CD4-positive, alpha-beta T cell treated with Interleukin-4 for 4 hours (primary cell): ENCODE data around the gene C1orf159.
"Not testable (repeated sequence)": the region's sequence is repeated elsewhere in the genome, so short reads cannot be mapped to it uniquely, and the experiment has no call there.

ENCODE experiments used
- DNase-seq: peaks from one replicate; pipeline ENCODE4 v3.0.0-alpha.2; 2020

C1orf159 gene

DNA sequence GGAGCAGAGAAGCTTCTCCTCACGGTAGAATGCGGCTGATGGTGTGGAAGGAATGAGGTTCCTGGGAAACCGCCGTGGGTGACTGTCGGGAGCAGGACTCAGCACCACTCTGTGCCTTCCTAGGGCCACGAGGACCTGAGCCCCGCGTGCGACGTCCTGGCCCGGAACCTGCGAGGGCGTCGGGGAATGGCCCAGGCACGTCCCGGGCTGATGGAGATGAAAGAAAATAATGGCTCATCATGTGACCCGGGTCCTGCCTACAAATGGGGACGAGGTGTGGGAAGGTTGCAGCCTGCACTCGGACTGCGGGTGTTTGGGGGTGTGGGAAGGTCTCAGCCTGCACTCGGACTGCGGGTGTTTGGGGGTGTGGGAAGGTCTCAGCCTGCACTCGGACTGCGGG, 32.7 kb upstream of the C1orf159 start:
- no peak for DNase-seq

DNA sequence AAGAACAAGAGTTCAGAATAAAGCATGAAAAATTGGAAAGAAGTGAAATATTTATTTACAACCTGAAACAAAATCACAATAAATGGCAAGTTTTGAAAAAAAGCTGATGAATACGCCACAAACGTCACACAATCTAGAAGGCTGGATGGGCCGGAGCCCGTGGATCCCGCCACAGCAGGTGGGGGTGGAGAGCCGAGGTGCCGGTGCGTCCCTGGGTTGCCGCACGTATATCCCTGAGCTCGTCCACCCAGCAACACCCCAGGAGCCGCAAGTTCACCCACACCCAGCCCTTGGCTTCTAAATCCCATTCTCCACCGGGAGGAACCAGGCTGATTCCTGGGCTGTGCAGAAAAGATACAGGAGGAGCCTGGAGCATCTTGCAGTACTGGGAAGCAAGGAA, 32.2 kb upstream of the C1orf159 start:
- no peak for DNase-seq

DNA sequence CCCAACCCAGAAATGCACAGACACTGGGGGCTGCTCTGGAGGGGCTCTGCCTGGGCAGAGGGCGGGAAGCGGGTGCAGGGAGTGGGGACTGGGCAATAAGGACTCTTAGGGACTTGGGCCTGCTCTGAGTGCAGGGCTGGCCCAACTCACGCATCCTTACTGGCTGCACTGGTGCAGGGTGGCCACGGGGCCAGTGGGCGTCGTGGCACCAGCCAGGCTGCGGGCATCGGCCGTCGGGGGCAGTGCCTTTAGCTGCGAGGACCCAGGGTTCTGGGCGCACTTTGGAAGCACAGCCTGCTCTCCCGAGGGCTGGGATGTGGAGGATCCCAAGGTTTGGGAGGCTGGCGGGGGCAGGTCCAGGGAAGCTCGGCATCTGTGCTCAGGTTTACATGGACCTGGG, 30.7 kb upstream of the C1orf159 start:
- DNase-seq: no peak

DNA sequence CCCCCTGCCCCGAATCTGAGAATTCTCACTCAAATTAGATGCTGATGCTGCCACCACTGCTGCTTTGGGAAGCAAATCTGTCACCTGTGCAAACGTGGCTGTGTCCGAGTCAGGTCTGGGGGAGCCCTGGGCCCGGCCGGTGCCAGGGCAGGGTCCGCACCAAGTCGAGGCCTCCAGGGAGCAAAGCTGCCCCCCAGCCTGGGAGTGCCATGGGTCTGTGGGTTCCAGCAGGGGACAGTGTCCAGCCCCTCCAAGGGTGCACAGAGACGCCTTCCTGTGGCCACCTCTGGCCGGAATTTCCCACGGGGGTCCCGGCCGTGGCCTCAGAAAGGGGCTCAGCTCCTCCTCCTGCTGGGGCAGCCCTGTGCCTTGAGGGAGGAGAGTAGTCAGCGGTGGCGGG, 30.1 kb upstream of the C1orf159 start:
- DNase-seq: no peak

DNA sequence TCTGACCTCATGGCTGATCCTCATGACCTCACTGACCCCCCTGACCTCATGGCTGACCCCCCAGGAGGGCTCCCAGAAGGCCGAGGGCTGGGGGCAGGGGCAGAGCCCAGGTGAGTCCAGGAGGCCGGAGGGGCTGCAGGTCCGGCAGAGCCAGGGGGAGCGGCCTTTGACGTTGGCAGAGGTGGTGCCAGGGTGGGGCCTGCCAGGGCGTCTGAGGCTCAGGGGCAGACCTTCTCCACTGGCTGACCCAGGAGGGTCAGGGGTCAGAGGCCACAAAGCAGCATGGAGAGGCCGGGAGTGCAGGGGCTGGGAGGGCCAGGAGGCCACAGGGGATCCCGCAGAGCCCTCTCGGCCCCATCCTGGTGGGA, 29.6 kb upstream of the C1orf159 start:
- no peak for DNase-seq

DNA sequence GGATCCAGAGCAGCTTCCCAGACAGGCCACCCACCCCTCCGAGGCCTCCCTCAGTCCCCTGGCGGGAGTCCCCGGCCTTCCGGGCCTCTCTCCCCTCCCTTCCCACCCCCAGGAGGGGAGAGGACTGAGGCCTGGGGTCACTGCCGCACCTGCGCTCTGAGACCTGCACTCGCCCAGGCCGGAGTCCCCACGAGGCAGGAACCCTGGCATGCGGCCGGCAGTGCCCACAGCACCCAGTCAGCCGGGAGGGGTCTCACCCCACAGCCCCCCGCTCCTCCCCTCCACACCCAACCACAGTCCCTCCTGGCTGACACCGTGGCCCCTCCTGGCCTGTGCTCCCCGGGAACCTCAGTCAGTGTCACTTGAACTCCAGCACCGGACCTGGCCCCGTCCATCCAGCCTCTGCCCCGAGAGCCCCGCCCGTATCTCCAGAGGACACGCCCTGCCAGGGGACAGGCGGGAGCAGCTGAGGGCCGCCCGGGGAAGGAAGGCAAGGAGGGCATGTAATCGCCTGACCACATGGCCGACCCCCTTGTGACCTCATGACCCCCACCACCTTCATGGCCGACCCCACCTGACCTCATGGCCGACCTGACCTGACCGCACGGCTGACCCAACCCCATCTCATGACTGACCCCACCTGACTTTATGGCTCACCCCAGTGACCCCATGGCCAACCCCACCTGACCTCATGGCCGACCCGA, 29.1 kb upstream of the C1orf159 start:
- no peak for DNase-seq

DNA sequence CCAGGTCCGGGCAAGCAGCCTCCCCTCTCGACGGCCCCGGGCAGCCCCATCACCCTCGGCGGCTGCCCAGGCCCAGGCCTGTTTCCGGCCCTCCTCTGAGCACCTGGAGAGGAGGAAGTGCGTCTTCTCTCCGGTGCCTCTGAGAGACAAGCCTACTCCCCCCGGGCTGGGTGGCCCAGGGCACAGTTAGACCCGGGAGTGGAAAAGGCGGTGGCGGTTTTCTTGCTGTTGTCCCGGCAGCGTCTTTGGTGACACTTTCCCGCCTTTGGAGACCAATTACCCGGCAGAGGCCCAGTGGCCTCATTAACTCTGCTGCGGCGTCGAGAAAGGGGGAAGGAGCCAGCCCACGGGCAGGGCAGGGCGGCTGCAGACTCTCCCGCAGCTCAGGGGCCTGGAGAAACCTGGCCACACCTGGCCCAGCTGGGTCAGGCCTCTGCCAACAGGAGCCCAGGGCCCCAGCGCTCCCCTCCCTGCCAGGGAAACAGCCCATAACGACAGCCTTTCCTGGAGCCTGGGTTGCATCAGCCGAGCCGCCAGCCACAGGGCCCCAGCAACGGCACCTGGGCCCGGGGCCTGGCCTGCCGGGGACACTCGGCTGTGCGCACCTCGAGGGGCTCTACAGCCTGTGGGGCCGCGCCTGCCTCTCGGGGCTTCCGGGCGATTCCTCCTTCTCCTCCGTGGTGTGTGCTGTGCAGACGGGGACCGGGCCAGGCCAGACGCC, 28.4 kb upstream of the C1orf159 start:
- DNase-seq: peak; percentile 23

DNA sequence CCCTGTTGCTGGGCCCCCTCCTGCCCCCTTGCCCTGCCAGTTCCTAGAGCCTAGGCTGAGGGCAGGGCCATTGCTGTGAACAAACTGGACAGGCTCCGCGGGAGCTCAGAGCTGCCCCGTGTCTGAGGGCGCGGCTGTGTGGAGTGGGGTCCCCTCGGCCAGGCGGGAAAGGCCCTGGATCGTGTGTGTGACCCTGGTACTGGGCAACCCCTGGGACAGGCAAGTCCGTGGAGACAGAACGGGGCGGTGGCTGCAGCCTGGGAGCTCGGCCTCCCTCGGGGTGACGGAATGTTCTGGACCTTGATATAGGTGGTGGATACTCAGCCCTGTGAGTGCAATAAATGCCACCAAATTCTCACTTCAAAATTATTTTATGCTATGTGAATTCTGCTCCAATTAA, 27.7 kb upstream of the C1orf159 start:
- no peak for DNase-seq

DNA sequence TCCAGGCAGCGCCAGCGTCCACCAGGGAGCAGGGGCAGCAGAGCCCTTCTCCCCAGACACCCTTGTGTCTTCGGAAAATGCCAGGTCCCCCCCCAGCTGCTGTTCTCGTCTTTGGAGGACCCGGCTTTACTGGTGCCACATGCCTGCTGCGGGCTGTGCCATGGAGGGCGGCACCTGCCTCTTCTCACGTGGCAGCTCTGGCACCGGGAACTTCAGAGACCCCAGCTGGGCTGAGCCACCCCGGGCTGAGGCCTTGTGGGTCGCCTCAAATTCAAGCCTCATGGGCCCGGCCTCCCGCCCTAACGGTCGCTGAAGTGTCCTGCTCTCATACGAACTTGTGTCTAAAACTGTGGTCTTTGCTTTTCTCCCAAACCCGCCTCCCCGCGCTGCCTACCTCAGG, 27.0 kb upstream of the C1orf159 start:
- DNase-seq: no peak

DNA sequence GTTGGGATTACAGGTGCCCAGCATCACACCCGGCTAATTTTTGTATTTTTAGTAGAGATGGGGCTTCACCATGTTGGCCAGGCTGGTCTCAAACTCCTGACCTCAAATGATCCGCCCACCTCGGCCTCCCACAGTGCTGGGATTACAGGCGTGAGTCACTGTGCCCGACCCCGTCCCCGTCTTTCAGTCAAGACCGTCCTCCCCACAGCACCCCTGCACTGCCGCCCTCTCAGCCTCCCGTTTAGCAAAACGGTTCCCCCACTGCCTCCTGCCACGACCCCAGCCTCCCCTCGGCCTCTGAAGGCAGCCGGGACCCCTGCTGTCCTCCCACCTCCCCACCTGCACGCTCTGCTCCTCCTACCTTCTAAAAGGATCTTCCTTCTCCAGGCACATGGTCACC, 26.5 kb upstream of the C1orf159 start:
- not testable (repeated sequence) for DNase-seq

DNA sequence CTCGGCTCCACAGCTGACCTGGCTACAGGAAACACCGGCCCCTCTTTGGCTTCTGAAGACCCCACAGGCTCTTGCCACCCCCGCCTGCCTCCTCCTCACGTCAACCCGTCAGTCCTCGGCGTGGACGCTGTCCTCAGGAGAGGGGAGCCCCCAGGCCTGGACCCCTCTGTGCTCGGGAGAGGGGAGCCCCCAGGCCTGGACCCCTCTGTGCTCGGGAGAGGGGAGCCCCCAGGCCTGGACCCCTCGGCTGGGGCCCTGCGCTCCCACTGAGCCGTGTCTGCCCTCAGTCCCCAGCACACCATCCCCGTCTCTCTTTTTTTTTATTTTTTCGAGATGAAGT, 26.0 kb upstream of the C1orf159 start:
- DNase-seq: no peak

DNA sequence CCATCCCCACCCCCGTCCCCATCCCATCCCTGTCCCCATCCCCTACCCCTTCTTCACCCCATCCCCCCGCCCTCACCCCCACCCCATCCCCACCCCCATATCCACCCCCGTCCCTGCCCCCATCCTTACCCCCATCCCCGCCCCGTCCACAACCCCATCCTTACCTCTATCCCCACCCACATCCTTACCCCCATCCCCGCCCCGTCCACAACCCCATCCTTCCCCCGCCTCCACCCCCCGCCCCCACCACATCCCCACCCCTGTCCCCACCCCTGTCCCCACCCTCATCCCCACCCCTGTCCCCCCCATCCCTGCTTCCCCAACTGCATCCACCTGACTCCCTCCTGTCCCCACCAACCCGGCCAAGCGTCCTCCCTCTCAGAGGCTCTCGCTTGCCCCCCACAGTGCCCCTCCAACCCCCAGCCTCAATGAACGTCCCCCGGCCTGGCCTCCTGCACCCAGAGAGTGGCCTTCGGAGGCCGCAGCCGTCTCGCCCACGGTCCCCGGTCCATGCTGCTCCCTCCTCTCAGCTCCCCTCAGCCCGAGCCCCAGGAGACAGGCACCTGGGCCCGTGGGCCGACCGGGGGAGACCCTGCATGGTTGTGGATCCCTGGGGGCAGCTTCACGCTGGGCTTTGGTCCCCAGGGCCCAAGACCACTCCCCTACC, 25.5 kb upstream of the C1orf159 start:
- DNase-seq: no peak

DNA sequence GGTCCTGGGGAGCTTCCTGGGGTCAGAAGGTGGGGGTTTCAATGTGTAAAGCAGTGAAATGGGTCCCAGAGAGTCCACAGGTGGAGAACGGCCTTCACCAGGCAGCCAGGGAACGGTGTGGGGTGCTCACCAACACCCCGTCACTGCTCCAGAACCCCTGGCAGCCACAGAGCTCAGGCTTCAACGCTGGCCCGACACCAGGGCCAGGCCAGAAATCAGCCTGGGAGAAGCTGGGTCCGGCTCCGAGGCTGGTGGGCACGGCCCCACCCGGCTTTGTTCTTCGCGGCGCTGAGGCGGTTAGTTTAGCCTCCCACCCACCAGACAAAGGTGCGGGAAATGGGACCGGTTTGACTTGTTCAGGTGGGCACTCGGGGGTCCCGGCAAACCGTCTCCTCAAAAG, 24.8 kb upstream of the C1orf159 start:
- no peak for DNase-seq

DNA sequence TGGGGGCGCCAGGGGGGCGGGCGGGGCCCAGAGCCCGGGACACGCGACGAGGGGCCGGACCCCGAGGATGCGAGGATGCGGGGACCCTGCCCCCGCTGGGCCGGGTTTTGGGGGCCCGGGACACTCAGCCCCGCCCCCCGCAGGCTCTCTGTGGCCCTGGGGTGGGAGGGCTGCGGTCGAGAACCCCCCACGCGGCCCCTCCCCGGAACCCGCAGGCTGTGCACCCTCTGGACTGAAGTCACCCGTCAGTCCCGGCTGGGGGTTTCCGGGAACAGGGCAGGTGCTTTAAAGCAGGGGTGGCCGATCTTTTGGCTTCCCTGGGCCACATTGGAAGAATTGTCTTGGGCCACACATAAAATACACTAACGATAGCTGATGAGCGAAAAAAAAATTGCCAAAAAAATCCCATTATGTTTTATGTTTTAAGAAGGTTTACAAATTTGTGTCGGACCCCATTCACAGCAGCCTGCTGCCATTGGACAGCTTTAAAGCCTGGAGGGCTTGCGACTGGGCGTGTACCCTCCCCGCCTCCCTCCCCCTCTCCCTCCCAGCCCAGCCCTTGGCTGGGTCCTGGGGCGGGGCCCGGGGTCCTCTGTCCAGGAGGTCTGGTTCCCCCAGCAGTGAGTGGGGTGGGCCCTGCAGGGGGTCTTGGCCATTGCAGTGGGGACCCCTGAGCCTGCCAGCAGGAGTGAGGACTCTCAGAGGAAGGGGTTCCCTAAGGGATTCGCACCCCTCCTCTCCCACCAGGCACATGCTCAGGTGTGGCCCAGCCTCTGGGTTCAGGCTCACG, 21.6 kb upstream of the C1orf159 start:
- DNase-seq: peak; percentile 73

DNA sequence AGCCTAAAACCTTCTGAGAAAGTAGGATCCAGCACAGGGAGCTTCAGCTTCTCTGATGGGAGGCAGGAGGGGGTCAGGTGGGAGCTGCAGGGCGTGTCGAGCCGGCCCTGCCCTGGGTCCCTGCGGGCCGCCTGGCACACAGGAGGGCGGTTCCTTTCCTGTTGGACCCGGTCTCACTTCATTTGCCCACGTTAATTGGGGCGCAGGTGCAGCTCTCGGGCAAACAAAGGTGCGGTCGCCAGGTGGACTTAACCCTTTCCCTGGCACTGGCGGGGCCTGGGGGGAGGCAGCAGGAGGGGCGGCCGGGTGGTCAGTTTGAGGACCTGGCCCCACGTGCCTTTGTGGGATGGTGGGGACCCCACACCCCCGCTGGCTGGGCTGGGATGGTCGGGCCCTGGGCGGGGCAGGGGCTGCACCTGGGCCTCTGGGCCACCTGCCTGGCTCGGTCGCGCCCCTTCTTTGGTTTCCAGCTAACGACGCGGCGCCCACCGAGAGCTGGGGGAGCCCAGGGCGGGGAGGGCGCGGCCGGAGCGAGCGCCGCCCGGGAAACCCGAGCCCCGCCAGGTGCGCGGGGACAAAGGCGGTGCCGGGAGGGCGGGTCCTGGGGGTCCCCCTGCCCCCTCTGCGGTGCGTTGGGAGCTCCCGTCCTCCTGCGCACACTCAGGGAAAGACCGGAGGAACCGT, 20.8 kb upstream of the C1orf159 start:
- DNase-seq: no peak

DNA sequence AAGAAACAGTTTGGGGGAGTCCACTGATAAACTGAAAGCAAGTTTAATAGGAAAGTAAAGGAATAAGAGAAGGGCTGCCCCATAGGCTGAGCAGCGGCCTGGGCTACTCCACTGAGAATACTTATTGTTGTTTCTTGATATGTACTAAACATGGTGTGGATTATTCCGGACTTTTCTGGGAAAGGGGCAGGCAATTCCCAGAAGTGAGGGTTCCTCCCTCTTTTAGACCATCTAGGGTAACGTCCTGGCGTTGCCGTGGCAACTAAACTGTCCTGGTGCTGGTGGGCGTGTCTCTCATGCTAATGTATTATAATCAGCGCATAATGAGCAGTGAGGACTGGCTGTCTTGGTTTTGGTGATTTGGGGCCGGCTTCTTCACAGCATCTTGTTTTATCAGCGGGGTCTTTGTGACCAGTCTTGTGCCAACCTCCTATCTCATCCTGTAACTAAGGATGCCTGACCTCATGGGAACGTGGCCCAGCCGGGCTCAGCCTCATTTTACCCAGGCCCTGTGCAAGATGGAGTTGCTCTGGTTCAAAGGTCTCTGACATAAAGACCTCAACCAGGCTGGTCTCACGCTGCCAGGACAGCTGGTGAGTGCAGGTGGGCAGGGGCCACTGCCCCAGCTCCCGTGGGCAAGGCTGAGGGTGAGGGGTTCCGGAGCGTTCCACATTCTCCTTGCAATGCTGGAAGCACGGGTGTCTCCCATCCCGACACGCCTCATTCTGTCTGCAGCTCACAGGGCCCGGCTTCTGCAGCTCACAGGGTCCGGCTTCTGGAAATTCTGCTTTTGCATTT, 19.6 kb upstream of the C1orf159 start:
- no peak for DNase-seq

DNA sequence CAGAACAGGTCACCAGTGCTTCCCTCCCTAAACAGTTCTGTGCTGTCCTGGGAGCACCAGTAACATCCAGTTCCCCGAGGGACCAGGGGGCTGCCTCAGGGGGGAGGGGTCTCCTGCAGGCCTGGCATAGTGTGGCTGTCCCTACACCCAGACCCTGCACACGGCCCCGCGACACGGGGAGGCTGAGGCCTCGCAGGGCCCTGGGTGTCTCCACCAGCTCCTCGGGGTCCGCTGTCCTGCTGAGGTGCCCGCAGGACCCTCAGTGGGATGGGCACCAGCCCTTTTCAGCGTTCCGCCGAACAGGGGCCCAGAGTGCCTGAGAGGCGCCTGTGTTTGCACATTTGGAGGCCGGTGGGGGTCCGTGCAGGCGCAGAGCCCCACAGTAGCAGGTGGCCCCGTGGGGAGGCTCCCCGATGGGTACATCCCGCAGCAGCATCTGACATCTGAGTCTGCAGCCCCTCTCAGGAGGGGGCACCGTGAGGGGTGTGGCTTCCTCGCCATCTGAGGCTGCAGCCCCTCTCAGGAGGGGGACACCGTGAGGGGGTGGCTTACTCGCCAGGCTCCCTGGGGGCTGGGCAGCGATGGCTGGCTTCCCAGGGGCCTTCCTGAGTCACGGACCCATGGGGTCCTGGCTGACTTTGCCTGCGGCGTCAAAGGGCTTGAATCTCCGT, 18.5 kb upstream of the C1orf159 start:
- DNase-seq: no peak

DNA sequence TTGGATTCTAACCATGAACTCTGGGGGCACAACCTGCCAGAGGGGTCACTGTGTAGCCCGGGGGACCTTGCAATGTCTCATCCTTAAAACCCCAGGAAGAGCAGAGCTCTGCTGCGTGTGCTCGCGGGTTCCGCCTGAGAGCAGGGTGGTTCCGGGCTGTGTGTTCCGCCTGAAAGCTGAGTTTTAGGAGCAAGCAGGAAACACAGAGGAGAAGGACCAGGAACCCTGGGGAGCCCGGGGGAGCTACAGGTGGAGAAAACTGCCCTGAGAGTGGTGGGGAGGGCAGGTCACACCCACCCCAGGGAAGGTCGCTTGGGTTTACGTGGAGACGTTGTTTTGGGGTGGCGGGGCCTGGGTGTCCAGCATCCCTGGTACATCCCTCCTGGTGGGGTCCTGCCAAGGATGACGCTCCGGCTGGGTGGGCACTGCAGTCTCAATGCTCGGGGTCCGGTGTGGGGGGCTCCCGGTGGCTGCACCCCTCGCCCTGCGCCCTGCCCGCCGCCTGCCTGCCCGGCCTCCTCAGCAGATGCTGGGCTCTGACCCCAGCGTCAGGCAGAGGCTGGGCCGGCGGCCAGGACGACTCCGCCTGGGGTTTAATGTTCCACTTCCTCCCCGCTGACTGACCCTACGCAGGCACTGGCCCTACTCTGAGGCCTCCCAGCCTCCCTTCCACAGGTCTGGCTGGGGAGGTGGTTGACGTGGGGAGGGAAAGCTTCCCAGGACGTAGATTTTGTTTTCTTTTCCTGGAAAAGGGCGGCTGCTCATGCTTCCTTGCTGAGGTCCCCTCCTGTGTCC, 17.3 kb upstream of the C1orf159 start:
- DNase-seq: no peak

DNA sequence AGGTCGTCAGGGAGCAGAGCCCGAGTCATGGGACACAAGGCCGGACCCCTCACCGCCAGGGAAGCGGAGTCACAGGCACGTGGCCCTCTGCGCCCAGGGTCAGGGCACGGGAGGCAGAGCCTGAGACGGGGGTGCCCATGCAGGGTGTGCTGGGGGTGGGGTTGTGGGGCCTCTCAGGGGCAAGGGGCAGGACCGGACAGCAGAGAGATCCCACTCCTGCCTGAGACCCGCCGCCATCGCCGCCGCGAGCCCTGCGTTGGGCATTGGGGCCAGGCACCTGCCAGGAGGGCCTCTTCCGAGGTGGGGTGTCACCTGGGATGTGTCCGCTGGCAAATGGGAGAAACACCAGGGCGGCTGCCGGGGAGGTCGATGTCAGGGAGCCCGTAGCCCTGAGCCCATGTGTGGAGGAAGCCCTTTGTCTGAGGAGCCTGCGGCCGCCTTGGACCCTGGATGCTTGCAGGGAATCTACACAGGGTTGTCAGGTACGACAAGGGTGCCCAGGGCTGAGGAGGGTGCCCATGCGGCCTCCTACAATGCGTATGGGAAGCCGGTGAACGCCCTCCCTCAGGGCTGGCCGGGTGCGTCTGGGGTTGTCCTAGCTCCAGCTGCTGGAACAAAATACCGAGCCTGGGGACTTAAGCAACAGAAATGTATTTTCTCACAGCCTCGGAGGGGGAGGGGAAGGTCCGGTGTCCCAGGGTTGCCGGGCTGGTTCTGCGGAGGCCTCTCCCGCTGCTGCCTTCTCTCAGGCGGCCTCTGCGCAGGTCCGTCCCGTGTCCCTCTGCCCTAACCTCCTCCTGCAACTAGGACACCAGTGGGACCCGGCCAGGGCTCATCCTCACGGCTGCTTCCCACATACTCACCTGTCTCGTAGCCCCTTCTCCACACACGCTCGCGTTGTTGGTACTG, 16.4 kb upstream of the C1orf159 start:
- no peak for DNase-seq
